ENCODE results near the gene SMYD1.
"Not testable (repeated sequence)": the region's sequence is repeated elsewhere in the genome, so short reads cannot be mapped to it uniquely, and the experiment has no call there.

SMYD1 gene

DNA sequence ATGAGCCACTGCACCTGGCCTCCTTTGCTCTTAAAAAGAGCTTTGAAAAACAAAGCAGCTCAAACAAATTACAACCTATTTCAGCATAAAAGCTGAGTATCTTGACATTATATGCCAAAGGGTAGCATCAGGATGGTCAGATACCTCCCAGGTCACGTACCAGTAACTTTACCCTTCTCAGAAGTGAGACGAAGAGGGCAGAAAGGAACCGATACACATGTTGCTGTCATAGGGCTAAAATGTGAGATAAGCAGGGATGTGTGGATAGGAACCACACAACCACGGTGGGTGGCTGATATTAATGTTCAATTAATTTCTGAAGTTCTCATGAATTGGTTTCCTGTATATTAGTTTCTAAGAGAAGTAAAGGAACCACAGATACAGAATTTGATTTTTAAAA lies 38.7 kb upstream of the SMYD1 start:
- TF ChIP-seq, protein P1, sequence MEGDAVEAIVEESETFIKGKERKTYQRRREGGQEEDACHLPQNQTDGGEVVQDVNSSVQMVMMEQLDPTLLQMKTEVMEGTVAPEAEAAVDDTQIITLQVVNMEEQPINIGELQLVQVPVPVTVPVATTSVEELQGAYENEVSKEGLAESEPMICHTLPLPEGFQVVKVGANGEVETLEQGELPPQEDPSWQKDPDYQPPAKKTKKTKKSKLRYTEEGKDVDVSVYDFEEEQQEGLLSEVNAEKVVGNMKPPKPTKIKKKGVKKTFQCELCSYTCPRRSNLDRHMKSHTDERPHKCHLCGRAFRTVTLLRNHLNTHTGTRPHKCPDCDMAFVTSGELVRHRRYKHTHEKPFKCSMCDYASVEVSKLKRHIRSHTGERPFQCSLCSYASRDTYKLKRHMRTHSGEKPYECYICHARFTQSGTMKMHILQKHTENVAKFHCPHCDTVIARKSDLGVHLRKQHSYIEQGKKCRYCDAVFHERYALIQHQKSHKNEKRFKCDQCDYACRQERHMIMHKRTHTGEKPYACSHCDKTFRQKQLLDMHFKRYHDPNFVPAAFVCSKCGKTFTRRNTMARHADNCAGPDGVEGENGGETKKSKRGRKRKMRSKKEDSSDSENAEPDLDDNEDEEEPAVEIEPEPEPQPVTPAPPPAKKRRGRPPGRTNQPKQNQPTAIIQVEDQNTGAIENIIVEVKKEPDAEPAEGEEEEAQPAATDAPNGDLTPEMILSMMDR (IDR thresholded peaks at IDR 0.05; ENCODE audit: low read depth, low read length) = no peak

GRCh38 chr2:88032070-88032702 lies 35.4 kb upstream of the SMYD1 start:
- DNase-seq (ENCODE audit: extremely low read depth, low read depth) = no peak
- TF ChIP-seq, protein P1 (IDR thresholded peaks at IDR 0.05; ENCODE audit: low read depth, low read length) = no peak

More for the DNA sequence above, 38.7 kb upstream of the SMYD1 start:
- DNase-seq (ENCODE audit: extremely low read depth, low read depth) = no peak

- DNase-seq (ENCODE audit: extremely low read depth, low read depth) = no peak
- TF ChIP-seq, protein P1 (IDR thresholded peaks at IDR 0.05; ENCODE audit: low read depth, low read length) = no peak
Measured at GRCh38 chr2:88036182-88036581, 31.4 kb upstream of the SMYD1 start.

DNA sequence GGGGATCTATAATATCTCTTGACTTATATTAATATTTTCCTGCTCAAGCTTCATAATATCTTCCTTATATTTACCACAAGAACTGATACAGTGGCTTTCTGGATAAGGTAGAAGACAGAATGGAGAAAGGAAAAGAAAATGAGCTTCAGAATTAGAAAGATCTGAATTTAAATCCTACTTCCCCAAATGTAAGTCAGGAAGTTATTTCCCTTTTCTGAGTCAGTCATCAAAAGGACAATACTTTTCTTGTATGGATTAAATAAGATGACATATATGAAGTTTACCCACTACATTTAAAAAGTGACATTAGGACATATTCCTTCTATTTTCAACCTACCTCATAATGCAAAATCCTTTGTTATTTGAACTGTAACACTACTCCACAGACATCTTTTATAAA lies 31.0 kb upstream of the SMYD1 start:
- TF ChIP-seq, protein P1 (IDR thresholded peaks at IDR 0.05; ENCODE audit: low read depth, low read length) = no peak
- DNase-seq (ENCODE audit: extremely low read depth, low read depth) = no peak

DNA sequence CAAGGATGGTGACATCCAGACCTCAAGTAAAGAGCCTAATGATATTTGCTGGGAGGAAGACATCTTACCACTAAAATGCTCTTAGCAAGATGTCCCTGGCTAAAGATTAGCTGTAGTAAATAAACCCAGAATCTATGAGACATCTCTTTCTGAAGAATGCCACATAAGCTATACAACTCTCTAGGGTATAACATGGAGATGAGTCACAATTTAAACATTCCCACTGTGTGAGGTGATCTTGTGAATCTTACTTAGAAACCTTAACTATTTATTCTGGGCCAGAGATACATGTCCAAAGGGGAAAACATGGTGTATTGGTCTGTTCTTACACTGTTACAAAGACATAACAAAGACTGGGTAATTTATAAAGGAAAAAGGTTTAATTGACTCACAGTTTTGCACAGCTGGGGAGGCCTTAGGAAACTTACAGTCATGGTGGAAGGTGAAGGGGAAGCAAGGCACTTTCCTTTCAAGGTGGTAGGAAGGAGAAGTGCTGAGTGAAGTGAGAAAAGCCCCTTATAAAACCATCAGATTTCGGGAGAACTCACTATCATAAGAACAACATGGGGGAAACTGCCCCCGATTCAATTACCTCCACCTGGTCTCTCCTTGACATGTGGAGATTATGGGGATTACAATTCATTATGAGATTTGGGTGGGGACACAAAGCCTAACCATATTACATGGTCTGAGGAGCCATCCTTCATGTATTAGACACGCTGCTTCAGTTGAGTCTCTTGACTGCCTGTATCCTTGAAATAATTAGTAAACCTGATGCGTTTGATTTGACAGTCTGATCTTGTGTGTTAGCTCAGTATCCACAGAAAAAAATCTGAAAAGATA lies 29.1 kb upstream of the SMYD1 start:
- peak; percentile 27 for DNase-seq (ENCODE audit: extremely low read depth, low read depth)
- TF ChIP-seq, protein P1 (IDR thresholded peaks at IDR 0.05; ENCODE audit: low read depth, low read length) = no peak

- TF ChIP-seq, protein P1 (IDR thresholded peaks at IDR 0.05; ENCODE audit: low read depth, low read length) = no peak
- no peak for DNase-seq (ENCODE audit: extremely low read depth, low read depth)
Measured at GRCh38 chr2:88042476-88042875, 25.1 kb upstream of the SMYD1 start.

- DNase-seq (ENCODE audit: extremely low read depth, low read depth) = not testable (repeated sequence)
Measured at GRCh38 chr2:88045561-88045960, 22.1 kb upstream of the SMYD1 start.

All from AG09319 (cell line).